NCI-H446 treated with DMSO at 0.1 percent for 48 hours (cell line): ENCODE data around the gene KCNQ1OT1.

Experiments
- DNase-seq: peaks from one replicate; lab custom pipeline; 2025; lab: John Stamatoyannopoulos, UW

The KCNQ1OT1 gene

GRCh38 chr11:2666828-2667570, 32.8 kb downstream of the KCNQ1OT1 start:
- no peak for DNase-seq

GRCh38 chr11:2666401-2666741, 33.4 kb downstream of the KCNQ1OT1 start:
- no peak for DNase-seq

GRCh38 chr11:2665526-2666400, 34.0 kb downstream of the KCNQ1OT1 start:
- no peak for DNase-seq

GRCh38 chr11:2664791-2665525, 34.8 kb downstream of the KCNQ1OT1 start:
- no peak for DNase-seq

- DNase-seq, result no peak
Measured at GRCh38 chr11:2664376-2664775, 35.4 kb downstream of the KCNQ1OT1 start.

GRCh38 chr11:2663915-2664314, 35.9 kb downstream of the KCNQ1OT1 start:
- DNase-seq, result no peak

- no peak for DNase-seq
Measured at GRCh38 chr11:2663506-2663905, 36.3 kb downstream of the KCNQ1OT1 start.

GRCh38 chr11:2662430-2663299, 37.1 kb downstream of the KCNQ1OT1 start:
- no peak for DNase-seq

GRCh38 chr11:2662024-2662312, 37.8 kb downstream of the KCNQ1OT1 start:
- DNase-seq, result no peak

GRCh38 chr11:2661173-2662023, 38.4 kb downstream of the KCNQ1OT1 start:
- DNase-seq, result no peak

GRCh38 chr11:2660357-2660939, 39.3 kb downstream of the KCNQ1OT1 start:
- no peak for DNase-seq

- DNase-seq, result no peak
Measured at GRCh38 chr11:2657697-2658284, 42.0 kb downstream of the KCNQ1OT1 start.

GRCh38 chr11:2656859-2657258, 42.9 kb downstream of the KCNQ1OT1 start:
- no peak for DNase-seq

GRCh38 chr11:2655834-2656622, 43.8 kb downstream of the KCNQ1OT1 start:
- DNase-seq, result no peak

- no peak for DNase-seq
Measured at GRCh38 chr11:2655016-2655719, 44.6 kb downstream of the KCNQ1OT1 start.

- DNase-seq, result no peak
Measured at GRCh38 chr11:2653930-2654739, 45.7 kb downstream of the KCNQ1OT1 start.

- DNase-seq, result no peak
Measured at GRCh38 chr11:2653198-2653551, 46.6 kb downstream of the KCNQ1OT1 start.
